ENCODE measurements around the gene UBL4B.

GRCh38 chr1:110112143-110112542 is at the start of gene UBL4B:
- TF ChIP-seq CTCF (IDR thresholded peaks at IDR 0.05) (no peak), EZH2 (IDR thresholded peaks at IDR 0.05; ENCODE audit: borderline replicate concordance, insufficient read depth, low read depth, low read length, poor library complexity, severe bottlenecking) (no peak)
